Keratinocyte (primary cell): ENCODE data around the gene CDC6. TPM values are rescaled to one million over a fixed set of nuclear protein-coding genes. Genes with fewer than 3 reads are reported as not detected.

Experiments
- DNase-seq: peaks from one replicate; pipeline ENCODE4 v3.0.0-alpha.2; 2011; ENCODE audit warnings: low read depth, missing footprints, low spot score
- FAIRE-seq: peaks from 2 replicates; lab custom pipeline; 2011; peaks lifted over from hg19 to GRCh38; lab: Jason Lieb, UNC
- H2AFZ ChIP-seq: 2 replicates; pipeline ENCODE4 v1.6.0; 2012; ENCODE audit warnings: low read length, control low read depth, inconsistent platforms; ENCODE audit not compliant: control insufficient read depth
- H3K27ac ChIP-seq: 2 replicates; pipeline ENCODE4 v1.5.1; 2011; ENCODE audit warnings: low read length; ENCODE audit not compliant: control insufficient read depth, insufficient read depth
- H3K27me3 ChIP-seq: 3 replicates; pipeline ENCODE4 v1.6.0; 2011; ENCODE audit warnings: low read length; ENCODE audit not compliant: control insufficient read depth, insufficient read depth; ENCODE audit errors: extremely low read depth
- H3K36me3 ChIP-seq, 2 experiments: 2 replicates in 1 of 2; 3 replicates in 1 of 2; pipeline ENCODE4 v1.5.1; 2011; ENCODE audit warnings: low read length in 2 of 2, mild to moderate bottlenecking in 1 of 2; ENCODE audit not compliant: control insufficient read depth in 2 of 2, insufficient read depth in 2 of 2; ENCODE audit errors: extremely low read depth in 1 of 2
- H3K4me1 ChIP-seq: 3 replicates; pipeline ENCODE4 v1.5.1; 2011; ENCODE audit warnings: low read length; ENCODE audit not compliant: control insufficient read depth, insufficient read depth; ENCODE audit errors: extremely low read depth
- H3K4me2 ChIP-seq: 3 replicates; pipeline ENCODE4 v1.6.0; 2011; ENCODE audit warnings: low read depth, low read length; ENCODE audit not compliant: control insufficient read depth, insufficient read depth; ENCODE audit errors: extremely low read depth
- H3K4me3 ChIP-seq, 3 experiments: fragments of 200-600 bp in 1 of 3; sonication (generic) in 1 of 3; 2 replicates in 2 of 3; 3 replicates in 1 of 3; pipeline ENCODE4 v1.5.1; 2011 to 2016; ENCODE audit warnings: low read length in 3 of 3, mild to moderate bottlenecking in 3 of 3, control low read depth in 2 of 3, inconsistent platforms in 1 of 3, low read depth in 1 of 3, mixed read lengths in 1 of 3, mixed run types in 1 of 3, moderate library complexity in 1 of 3; ENCODE audit not compliant: control insufficient read depth in 2 of 3, insufficient read depth in 2 of 3; ENCODE audit errors: extremely low read depth in 1 of 3
- H3K79me2 ChIP-seq: 2 replicates; pipeline ENCODE4 v1.6.0; 2012; ENCODE audit warnings: low read length; ENCODE audit not compliant: control insufficient read depth, insufficient read depth
- H3K9ac ChIP-seq: 3 replicates; pipeline ENCODE4 v1.6.0; 2011; ENCODE audit warnings: low read length; ENCODE audit not compliant: control insufficient read depth, insufficient read depth; ENCODE audit errors: extremely low read depth
- H3K9me1 ChIP-seq: 3 replicates; pipeline ENCODE4 v1.6.0; 2011; ENCODE audit warnings: low read length; ENCODE audit not compliant: control insufficient read depth, insufficient read depth; ENCODE audit errors: extremely low read depth
- H3K9me3 ChIP-seq: 2 replicates; pipeline ENCODE4 v1.5.1; 2012; ENCODE audit warnings: low read depth, low read length; ENCODE audit not compliant: control insufficient read depth
- H4K20me1 ChIP-seq: 3 replicates; pipeline ENCODE4 v1.6.0; 2011; ENCODE audit warnings: low read length; ENCODE audit not compliant: control insufficient read depth, insufficient read depth; ENCODE audit errors: extremely low read depth
- CTCF ChIP-seq, 3 experiments: IDR thresholded peaks in 1 of 3; conservative IDR thresholded peaks in 1 of 3; optimal IDR thresholded peaks in 1 of 3; 2 replicates in 2 of 3; 3 replicates in 1 of 3; pipeline versions ENCODE3 to v1.5.1; 2011; ENCODE audit warnings: low read length in 3 of 3, mild to moderate bottlenecking in 3 of 3, moderate library complexity in 2 of 3, control low read depth in 1 of 3, inconsistent platforms in 1 of 3; ENCODE audit not compliant: insufficient read depth in 2 of 3; ENCODE audit errors: extremely low read depth in 1 of 3
- EZH2 ChIP-seq: IDR thresholded peaks from one replicate; pipeline ENCODE4 v1.6.1; 2012; ENCODE audit warnings: inconsistent platforms, mild to moderate bottlenecking, low read length, moderate library complexity
- dilution Hi-C: fragments of 300-500 bp; cut with MboI; formaldehyde crosslinking; loops from one replicate; pipeline ENCODE4 v1.7.0; 2020; ENCODE audit warnings: low sequenced_read_pairs; ENCODE audit not compliant: extremely low pct_ligation_motif_present
- polyA plus RNA-seq, 5 experiments: library from polyadenylated mRNA; depleted of rRNA in 3 of 5; stranded (reverse) in 3 of 5; stranded (forward) in 1 of 5; unstranded in 1 of 5; fragments of >200 nt; gene quantifications; 1 replicate in 1 of 5; 2 replicates in 3 of 5; 3 replicates in 1 of 5; pipeline versions ENCODE4 v1.2.1 to v1.2.3, GENCODE V29; 2011 to 2012; ENCODE audit warnings: missing spikeins in 2 of 5, low read depth in 1 of 5, low replicate concordance in 1 of 5

Gene CDC6
- polyA plus RNA-seq, 1 donor (not counting 4 experiments of a cell fraction or from before 2014, with no cell fraction given): 28.0 TPM

DNA sequence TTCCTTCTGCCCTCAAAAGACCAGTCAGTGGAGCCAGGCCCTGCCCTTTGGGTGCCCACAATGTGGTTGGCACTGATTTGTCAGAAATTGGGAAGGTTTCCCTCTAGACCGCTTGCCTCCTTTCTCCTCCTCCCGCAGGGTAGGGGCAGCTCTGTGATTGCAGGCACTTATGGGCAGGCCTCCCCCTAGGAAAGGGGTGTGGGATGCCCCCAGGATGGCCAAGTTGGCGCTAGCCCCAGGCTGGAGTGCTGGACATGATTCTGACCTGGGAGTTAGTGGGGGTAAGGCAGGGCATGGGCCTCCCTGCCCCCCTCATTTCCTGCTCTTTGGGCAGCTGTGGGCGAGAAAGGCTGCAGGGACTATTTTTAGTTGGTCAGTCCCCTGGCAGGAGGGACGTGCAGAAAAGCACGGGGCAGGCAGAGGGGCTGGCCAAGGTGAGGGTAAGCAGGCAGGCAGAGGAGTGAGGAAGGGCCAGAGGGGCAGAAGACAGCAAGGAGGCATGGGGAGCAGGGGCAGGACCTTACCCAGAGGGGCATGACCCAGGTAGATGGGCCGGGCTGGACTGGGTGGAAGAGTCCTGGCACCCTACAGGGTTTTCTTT is 24.6 kb downstream of the CDC6 start:
- no peaks in the 10 kb centered on the region for H3K27me3 ChIP-seq
- H3K4me1 ChIP-seq: peaks cover 88% of the 10 kb centered on the region
- no peak for DNase-seq
- no peaks in the 10 kb centered on the region for H3K79me2 ChIP-seq
- H2AFZ ChIP-seq: no peak overlapping the region
- peak overlapping the region; percentile 39 for H3K4me2 ChIP-seq
- dilution Hi-C loops: no loop called here
- no peak for FAIRE-seq
- no peaks in the 10 kb centered on the region for H3K36me3 ChIP-seq
- no peaks in the 10 kb centered on the region for H3K9me1 ChIP-seq
- no peak overlapping the region for H3K9ac ChIP-seq
- H3K4me3 ChIP-seq: no peak overlapping the region
- H3K9me3 ChIP-seq: no peaks in the 10 kb centered on the region
- no peak overlapping the region for H3K27ac ChIP-seq
- no peak for TF ChIP-seq CTCF (optimal IDR thresholded peaks at IDR 0.05 in 1 of 3, IDR thresholded peaks at IDR 0.05 in 1 of 3, conservative IDR thresholded peaks at IDR 0.05 in 1 of 3; ENCODE audit: extremely low read depth in 1 of 3, insufficient read depth in 2 of 3, low read length in 3 of 3)
- TF ChIP-seq EZH2: no peak
- H4K20me1 ChIP-seq: no peaks in the 10 kb centered on the region

DNA sequence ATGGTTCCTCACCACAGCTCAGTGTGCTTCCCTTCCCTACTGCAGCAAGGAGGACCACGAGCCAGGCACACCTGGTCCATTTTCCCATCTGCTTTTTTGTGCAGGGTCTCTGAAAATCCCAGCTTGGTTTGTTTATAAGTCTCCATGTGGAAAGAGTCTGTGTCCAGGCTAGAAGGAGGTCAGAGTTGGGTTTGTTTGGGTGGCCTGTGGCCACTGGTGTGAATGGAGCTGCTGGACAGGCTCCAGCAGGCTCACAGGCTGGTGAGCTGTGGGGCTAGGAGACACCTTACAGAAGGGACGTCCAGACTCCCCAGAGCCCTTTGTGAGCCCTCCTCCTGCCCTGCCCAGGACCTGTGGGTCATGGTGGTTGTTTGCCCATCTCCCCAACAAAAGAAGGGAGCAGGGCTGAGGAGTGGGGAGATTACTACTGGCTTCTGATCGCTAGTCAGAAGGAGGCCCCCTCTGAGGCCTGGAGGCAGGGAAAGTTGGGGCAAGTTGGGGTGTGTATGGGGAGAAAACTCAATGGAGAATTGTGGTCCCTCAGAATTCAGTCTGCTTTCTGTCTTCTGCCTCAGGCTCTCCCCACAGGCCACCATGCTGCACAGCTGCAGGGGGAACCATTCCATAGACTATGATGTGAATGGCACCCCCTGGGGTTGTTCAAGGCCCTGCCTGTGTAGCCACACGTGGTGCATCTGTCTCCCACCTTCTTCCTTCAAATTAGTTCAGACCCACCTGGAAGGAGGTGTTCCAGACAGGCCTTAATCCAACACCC is 25.4 kb downstream of the CDC6 start:
- no peak for DNase-seq
- no peaks in the 10 kb centered on the region for H3K79me2 ChIP-seq
- H3K9me3 ChIP-seq: no peaks in the 10 kb centered on the region
- H3K27ac ChIP-seq: no peak overlapping the region
- H3K4me1 ChIP-seq: peaks cover 92% of the 10 kb centered on the region
- dilution Hi-C loops: no loop called here
- H2AFZ ChIP-seq: no peak overlapping the region
- no peak overlapping the region for H3K9ac ChIP-seq
- no peak for TF ChIP-seq CTCF (optimal IDR thresholded peaks at IDR 0.05 in 1 of 3, IDR thresholded peaks at IDR 0.05 in 1 of 3, conservative IDR thresholded peaks at IDR 0.05 in 1 of 3; ENCODE audit: extremely low read depth in 1 of 3, insufficient read depth in 2 of 3, low read length in 3 of 3)
- TF ChIP-seq EZH2: no peak
- no peaks in the 10 kb centered on the region for H3K36me3 ChIP-seq
- no peak overlapping the region for H3K4me2 ChIP-seq
- no peaks in the 10 kb centered on the region for H4K20me1 ChIP-seq
- no peak for FAIRE-seq
- H3K4me3 ChIP-seq: no peak overlapping the region
- H3K27me3 ChIP-seq: no peaks in the 10 kb centered on the region
- H3K9me1 ChIP-seq: no peaks in the 10 kb centered on the region
